ENCODE measurements around the gene SH2D3C.

SH2D3C gene

DNA sequence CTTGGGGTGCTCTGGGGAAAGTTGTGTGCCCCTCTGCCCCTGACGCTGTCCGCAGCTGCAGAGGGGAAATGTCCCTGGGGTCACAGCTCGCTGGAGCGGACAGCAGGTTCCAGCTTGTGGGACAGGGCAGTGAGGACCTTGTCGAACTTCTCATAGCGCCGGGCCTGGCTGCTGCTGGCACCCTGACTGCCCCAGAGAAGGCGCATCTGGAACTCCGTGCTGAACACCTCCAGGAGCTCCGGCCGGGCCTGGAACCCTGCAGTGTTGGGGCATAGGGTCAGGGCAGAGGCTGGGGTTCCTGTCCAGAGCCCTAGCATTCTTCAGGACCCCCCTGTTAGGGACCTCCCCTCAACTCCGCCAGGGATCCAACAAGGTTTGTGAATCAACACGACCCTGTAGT, 39.8 kb downstream of the SH2D3C start:
- no peak for DNase-seq

GRCh38 chr9:127735530-127736185, 42.8 kb downstream of the SH2D3C start:
- DNase-seq: no peak

- DNase-seq: peak; percentile 98
These were observed 43.5 kb downstream of the SH2D3C start, which contains the start of gene TOR2A for GRCh38 chr9:127734747-127735529. Gene TOR2A, minus strand, starts transcription at chr9:127735294. Its CDS starts 24 bp downstream, at chr9:127735270.

GRCh38 chr9:127734247-127734746, 44.2 kb downstream of the SH2D3C start:
- DNase-seq: no peak

GRCh38 chr9:127733614-127734013, 44.9 kb downstream of the SH2D3C start:
- DNase-seq: no peak

DNA sequence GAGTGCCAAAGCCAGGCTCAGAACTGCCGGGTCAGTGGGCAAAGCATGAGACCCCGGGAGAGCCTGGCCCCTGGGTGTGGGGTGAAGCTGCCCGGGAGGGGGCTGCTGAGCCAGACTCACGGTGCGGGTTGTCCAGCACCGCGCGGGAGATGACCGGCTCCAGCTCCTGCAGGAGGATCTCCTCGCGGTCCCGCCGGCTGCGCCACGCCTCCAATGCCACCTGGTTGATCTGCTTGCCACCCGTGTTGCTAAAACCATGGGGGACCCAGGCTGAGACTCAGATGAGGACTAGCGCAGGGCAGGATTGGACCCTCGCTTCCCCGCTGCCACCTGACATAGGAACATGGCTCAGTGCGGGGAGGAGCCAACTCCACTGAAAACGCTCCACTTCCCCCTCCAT, 46.0 kb downstream of the SH2D3C start:
- DNase-seq: no peak

GRCh38 chr9:127731938-127732337, 46.5 kb downstream of the SH2D3C start:
- no peak for DNase-seq

DNA sequence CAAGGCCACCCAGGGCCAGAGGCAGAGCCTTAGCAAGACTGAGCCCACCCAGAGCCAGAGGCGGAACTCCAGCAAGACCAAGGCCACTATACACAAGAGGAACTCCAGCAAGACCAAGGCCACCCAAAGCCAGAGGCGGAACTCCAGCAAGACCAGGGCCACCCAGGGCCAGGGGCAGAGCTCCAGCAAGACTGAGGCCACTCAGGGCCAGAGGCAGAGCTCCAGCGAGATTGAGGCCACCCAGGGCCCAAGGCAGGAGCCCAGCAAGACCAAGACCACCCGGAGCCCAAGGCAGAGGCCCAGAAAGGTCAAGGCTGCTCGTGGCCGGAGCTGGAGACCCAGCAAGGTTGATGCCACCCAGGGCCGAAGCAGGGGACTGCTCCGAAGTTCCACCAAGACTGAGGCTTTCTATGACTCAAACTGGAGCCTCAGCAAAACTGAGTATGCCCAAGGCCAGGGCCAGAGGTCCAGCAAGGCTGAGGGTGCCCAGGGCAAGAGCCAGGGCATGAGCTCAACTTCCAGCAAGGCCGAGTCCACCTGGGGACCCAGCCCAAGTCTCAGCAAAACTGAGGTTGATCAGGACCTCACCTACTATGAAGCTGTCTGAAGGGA, 47.6 kb downstream of the SH2D3C start:
- DNase-seq: no peak

DNA sequence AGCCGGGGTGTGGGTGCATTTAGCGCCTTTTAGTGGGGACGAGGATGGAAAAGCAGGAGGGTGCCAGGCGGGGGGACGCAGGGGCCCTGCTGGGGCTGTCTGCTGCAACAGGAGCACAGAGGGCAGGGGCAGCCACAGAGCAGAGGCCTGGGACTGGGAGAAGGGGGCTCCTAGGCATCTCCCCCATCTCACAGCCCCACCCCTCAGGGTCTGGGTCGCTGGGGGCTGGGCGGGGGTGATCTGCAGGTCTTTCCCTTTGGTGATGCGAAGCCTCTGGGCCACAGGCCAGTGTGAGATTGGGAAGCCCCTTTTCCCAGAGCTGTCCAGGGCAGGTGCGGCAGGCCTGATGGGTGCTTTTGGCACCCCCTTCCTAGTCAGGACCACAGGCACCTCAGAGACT, 48.2 kb downstream of the SH2D3C start:
- DNase-seq: no peak

GRCh38 chr9:127729522-127730256, 48.8 kb downstream of the SH2D3C start:
- no peak for DNase-seq

- DNase-seq: no peak
These were observed 49.7 kb downstream of the SH2D3C start for GRCh38 chr9:127728808-127729207.

DNA sequence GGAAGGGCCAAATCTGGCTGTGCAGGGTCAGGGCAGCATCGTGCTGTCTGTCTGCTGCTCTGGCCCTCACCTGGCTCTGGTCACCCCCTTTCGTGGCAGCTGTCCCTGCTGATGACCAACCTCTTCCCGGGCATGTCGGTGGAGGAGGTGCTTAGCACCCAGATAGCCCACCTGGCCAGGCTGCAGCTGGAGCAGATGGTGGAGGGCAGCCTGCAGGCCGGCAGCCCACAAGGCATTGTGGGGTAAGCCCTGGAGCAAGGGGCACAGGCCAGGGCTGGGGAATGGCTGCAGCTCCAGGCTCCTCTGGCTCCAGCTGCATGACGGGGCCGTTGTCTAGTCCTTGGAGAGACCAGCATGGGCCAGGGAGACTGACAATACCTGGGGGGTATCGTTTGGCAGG, 51.6 kb downstream of the SH2D3C start:
- no peak for DNase-seq

- DNase-seq: no peak
These were observed 54.5 kb downstream of the SH2D3C start for GRCh38 chr9:127724012-127724411.

DNA sequence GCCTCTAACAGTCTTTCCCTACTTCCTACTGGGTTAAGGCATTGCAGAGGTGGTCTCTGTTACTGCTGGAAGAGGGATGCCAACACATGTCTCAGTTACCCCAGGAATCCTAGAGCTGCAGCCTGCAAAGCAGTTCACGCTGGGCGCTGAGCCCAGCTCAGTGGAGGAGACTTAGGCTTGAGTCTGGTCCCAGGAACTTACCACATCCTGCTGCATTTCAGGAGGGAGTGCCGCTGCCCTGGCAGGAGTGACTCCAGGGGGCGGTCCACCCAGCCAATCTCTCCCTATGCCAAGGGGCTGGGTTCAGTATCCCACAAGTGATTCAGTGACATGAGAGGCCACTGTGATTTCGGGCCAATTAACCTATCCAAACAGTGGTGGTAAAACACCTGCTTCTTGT, 55.0 kb downstream of the SH2D3C start:
- DNase-seq: no peak

- DNase-seq: no peak
These were observed 55.5 kb downstream of the SH2D3C start for GRCh38 chr9:127723013-127723412.

GRCh38 chr9:127722055-127722745, 56.3 kb downstream of the SH2D3C start:
- no peak for DNase-seq

GRCh38 chr9:127721391-127721821, 57.1 kb downstream of the SH2D3C start:
- no peak for DNase-seq

- DNase-seq: no peak
These were observed 57.6 kb downstream of the SH2D3C start for GRCh38 chr9:127720865-127721227.

- no peak for DNase-seq
These were observed 58.2 kb downstream of the SH2D3C start for GRCh38 chr9:127720031-127720864.

DNA sequence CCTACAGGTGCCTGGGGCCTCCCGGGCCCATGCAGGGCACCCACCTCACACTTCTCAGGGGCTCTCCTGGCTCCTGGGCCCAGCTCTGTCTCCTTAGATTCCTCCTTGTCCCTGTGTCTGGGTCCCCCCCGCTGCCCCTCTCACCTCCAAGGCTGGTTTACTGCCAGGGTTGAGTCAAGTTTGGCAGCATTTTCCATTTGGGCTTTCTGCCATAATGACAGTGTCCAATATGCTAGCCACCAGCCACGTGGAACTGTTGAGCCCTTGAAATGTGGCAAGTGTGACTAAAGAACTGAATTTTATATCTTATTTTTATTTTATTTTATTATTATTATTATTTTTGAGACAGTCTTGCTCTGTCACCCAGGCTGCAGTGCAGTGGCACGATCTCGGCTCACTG, 60.7 kb downstream of the SH2D3C start:
- no peak for DNase-seq

- no peak for DNase-seq
These were observed 62.1 kb downstream of the SH2D3C start for GRCh38 chr9:127716412-127716811.
